ENCODE measurements around the gene NAPSA. TPM values are rescaled to one million over a fixed set of nuclear protein-coding genes. Genes with fewer than 3 reads are reported as not detected.

The NAPSA gene
- total RNA-seq, 4 donors from 2014 or later, result 1.6 to 5.0 (median 3.1) TPM

DNA sequence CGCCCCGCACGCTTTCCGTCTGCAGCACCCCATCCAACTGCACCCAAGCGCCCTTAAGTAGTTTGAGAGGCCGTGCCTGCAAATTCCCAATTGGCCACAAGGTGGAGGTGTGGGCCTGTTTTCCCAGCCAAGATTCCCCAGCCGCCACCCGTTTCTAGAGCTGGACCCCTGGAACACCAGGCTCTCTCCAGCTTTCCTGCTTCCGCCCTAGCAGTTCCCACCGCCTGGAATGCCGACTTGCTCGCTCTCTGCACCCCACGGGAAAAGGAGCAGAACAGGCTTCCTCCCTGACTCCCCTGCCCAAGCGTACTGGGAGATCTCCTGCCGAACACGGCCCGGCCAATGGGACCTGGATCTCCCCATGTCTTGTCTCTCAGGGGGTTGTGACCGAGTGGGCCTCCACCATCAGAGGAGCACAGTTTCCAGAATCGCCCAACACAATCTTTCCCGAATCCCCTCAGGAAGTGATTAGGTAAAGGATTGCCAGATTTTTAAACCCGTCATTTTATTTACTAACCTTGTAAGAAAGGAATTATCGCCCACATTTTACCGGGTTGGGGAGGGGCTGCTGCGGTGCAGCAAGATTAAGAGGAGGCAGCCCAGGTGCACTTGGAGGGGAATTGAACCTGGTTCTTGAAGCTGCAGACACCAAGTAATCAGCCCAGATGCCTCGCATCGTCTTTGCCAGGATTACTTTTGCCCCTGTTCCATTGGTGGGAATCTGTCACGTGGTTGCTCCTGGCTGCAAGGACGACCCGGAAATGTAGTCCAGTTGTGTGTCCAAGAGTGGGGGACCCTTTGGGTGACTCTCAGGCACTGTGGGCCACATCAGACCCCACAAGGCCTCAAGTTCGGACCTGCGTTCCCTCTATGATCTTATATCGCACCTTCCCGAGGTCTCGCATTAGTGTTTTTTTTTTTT, 3.5 kb upstream of the NAPSA start:
- intact Hi-C loops (cut with DNase I; ENCODE audit: low total_unique reads) (loop anchor here (1.0 to 5.0 kb wide), 2 partner anchors 92 to 413 kb away; no protein-coding TSS in a partner anchor), in situ Hi-C loops (cut with MboI; ENCODE audit: low pct_ligation_motif_present in 1 of 4, low pct_unique_long_range_greater_than_20kb in 1 of 4, low sequenced_read_pairs in 3 of 4) (loop anchor here in 3 of 4 donors (10.0 to 25.0 kb wide), 3 partner anchors 56 to 96 kb away; no protein-coding TSS in a partner anchor)
- Histone ChIP-seq H3K36me3 (no peaks in the 10 kb centered on the region), H3K27ac (peak overlapping the region; percentile 79 to 89 (median 86)), H3K9me3 (no peaks in the 10 kb centered on the region), H3K27me3 (no peaks in the 10 kb centered on the region), H3K4me3 (peak overlapping the region; percentile 24 to 66 (median 52)), H3K4me1 (peaks cover 0 to 4% (median 2%) of the 10 kb centered on the region in 4 donors)
- peak; percentile 88 for DNase-seq
- 16 to 40% methylated on average over 4 to 34 of the region's 34 CpGs for WGBS, 2 donors (ENCODE audit: low coverage in 1 of 2)
- TF ChIP-seq CTCF (IDR thresholded peaks at IDR 0.05), result peak; percentile 81 to 96 (median 92)
- no peak for TF ChIP-seq EP300 (IDR thresholded peaks at IDR 0.05; ENCODE audit: low read depth)

DNA sequence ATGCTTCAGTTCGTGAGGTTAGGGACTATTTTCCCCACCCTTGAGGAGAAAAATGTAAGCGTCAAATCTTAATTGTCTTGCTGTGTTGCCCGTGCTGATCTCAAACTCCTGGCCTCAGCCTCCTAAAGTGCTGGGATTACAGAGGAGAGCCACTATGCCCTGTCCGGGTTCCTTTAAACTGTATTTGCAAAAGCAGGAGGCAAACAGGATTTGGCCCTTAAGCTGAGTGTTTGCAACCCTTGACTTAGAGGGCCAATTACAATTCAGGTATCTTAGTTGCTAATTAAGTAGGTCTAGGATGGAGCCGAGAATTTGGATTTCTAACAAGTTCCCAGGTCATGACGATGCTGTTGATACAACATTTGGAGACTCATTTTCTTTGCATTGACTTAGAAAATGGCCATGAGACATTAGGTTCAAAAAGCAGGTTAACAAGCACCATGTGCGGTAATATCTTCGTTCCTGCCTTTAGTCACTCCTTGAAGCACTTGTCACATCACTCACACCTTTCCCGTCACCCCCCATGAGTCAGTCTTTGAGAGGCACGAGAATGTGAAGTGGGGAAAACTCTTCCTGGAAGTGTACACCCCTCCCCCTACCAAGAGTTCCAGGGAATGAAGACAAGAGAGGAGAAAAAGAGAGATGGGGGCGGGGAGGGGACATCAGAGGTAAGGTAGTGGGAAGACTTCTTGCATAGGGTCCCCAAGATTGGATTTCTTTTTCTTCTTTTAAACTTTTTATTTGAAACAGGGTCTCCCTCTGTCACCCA, 2.6 kb downstream of the NAPSA start:
- no peaks in the 10 kb centered on the region for H3K9me3 ChIP-seq
- intact Hi-C loops (cut with DNase I; ENCODE audit: low total_unique reads), result no loop called here
- no peaks in the 10 kb centered on the region for H3K27me3 ChIP-seq
- in situ Hi-C loops (cut with MboI; ENCODE audit: low pct_ligation_motif_present in 1 of 4, low pct_unique_long_range_greater_than_20kb in 1 of 4, low sequenced_read_pairs in 3 of 4), result loop anchor here in 3 of 4 donors (10.0 to 25.0 kb wide), 3 partner anchors 62 to 102 kb away; no protein-coding TSS in a partner anchor
- TF ChIP-seq POLR2AphosphoS5 (IDR thresholded peaks at IDR 0.05), result no peak
- no peak for TF ChIP-seq CTCF (IDR thresholded peaks at IDR 0.05)
- TF ChIP-seq POLR2A (IDR thresholded peaks at IDR 0.05), result no peak
- no peak for TF ChIP-seq EP300 (IDR thresholded peaks at IDR 0.05; ENCODE audit: low read depth)
- WGBS, 2 donors (ENCODE audit: low coverage in 1 of 2), result 66 to 79% methylated on average over 9 to 11 of the region's 11 CpGs
- no peak overlapping the region for H3K4me3 ChIP-seq
- peaks cover 0 to 9% (median under 1%) of the 10 kb centered on the region in 4 donors for H3K4me1 ChIP-seq
- H3K36me3 ChIP-seq, result no peaks in the 10 kb centered on the region
- H3K27ac ChIP-seq, result no peak overlapping the region
- no peak for DNase-seq

GRCh38 chr19:50362030-50362412, 3.4 kb downstream of the NAPSA start:
- Histone ChIP-seq H3K36me3 (no peaks in the 10 kb centered on the region), H3K4me1 (peaks cover 0 to 11% (median 8%) of the 10 kb centered on the region in 4 donors), H3K9me3 (no peaks in the 10 kb centered on the region), H3K4me3 (no peak overlapping the region), H3K27me3 (no peaks in the 10 kb centered on the region), H3K27ac (no peak overlapping the region)
- DNase-seq, result no peak
- WGBS, 2 donors (ENCODE audit: low coverage in 1 of 2), result 85 to 92% methylated on average over 5 to 7 of the region's 7 CpGs
- intact Hi-C loops (cut with DNase I; ENCODE audit: low total_unique reads) (no loop called here), in situ Hi-C loops (cut with MboI; ENCODE audit: low pct_ligation_motif_present in 1 of 4, low pct_unique_long_range_greater_than_20kb in 1 of 4, low sequenced_read_pairs in 3 of 4) (loop anchor here in 3 of 4 donors (10.0 to 25.0 kb wide), 3 partner anchors 63 to 103 kb away; no protein-coding TSS in a partner anchor)
- TF ChIP-seq CTCF (IDR thresholded peaks at IDR 0.05), result no peak
- no peak for TF ChIP-seq POLR2A (IDR thresholded peaks at IDR 0.05)
- TF ChIP-seq POLR2AphosphoS5 (IDR thresholded peaks at IDR 0.05), result no peak
- no peak for TF ChIP-seq EP300 (IDR thresholded peaks at IDR 0.05; ENCODE audit: low read depth)

All from transverse colon (tissue), 4 donors.